ENCODE measurements around the gene CCDC69. TPM values are rescaled to one million over a fixed set of nuclear protein-coding genes. Genes with fewer than 3 reads are reported as not detected.

Gene CCDC69
- total RNA-seq, 1 donor from 2014 or later: 0.78 TPM

DNA sequence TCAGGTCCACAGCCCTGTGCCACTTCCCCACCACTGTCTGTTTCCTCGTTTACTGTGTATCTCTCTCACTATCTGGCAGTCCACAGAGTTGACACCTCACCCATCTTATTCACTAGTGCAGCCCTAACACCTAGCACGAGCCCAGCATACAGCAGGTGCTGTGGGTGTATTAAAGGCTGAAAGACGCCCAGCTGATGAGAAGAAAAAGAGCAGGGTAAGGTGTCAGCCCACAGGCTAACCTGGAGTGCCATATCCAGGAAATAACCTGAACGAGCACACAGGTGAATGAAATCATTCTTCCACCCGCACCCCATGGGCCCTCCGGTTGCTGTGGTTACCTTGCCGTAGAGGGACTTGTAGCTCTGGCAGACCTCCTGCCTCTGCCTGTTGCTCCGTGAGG, 84.9 kb downstream of the CCDC69 start:
- TF ChIP-seq, protein P1, sequence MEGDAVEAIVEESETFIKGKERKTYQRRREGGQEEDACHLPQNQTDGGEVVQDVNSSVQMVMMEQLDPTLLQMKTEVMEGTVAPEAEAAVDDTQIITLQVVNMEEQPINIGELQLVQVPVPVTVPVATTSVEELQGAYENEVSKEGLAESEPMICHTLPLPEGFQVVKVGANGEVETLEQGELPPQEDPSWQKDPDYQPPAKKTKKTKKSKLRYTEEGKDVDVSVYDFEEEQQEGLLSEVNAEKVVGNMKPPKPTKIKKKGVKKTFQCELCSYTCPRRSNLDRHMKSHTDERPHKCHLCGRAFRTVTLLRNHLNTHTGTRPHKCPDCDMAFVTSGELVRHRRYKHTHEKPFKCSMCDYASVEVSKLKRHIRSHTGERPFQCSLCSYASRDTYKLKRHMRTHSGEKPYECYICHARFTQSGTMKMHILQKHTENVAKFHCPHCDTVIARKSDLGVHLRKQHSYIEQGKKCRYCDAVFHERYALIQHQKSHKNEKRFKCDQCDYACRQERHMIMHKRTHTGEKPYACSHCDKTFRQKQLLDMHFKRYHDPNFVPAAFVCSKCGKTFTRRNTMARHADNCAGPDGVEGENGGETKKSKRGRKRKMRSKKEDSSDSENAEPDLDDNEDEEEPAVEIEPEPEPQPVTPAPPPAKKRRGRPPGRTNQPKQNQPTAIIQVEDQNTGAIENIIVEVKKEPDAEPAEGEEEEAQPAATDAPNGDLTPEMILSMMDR (IDR thresholded peaks at IDR 0.05): no peak
- no peak for DNase-seq (ENCODE audit: extremely low spot score, unreplicated experiment)
- H3K4me3 Mint-ChIP-seq (ENCODE audit: unreplicated experiment): no peak overlapping the region
- H3K27ac Mint-ChIP-seq (ENCODE audit: unreplicated experiment): no peak overlapping the region
- H3K4me1 Mint-ChIP-seq (ENCODE audit: unreplicated experiment): peaks cover 23% of the 10 kb centered on the region
- no peaks in the 10 kb centered on the region for H3K27me3 Mint-ChIP-seq (ENCODE audit: unreplicated experiment)
- peaks cover 45% of the 10 kb centered on the region for H3K36me3 Mint-ChIP-seq (ENCODE audit: unreplicated experiment)
- H3K9me3 Mint-ChIP-seq (ENCODE audit: unreplicated experiment): no peaks in the 10 kb centered on the region

DNA sequence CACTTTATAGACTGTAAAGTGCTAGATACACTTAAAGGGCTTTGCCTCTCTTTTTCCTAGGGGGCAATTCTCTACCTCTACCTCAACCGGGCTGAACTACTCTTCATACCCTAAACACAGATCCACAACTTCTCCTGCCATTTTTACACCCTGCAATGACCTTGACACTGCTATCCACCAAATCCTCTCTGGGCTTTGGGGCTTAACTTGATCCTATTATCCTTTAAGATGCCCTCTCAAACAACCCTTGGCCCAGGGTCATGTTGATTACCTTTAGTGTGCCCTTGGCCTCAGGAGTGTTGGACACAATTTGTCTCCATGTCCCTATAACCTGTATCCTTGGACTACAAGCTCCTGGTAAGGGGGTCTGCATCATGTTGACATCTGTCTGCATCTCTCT, 85.8 kb downstream of the CCDC69 start:
- peaks cover 49% of the 10 kb centered on the region for H3K36me3 Mint-ChIP-seq (ENCODE audit: unreplicated experiment)
- TF ChIP-seq, protein P1 (IDR thresholded peaks at IDR 0.05): no peak
- no peaks in the 10 kb centered on the region for H3K27me3 Mint-ChIP-seq (ENCODE audit: unreplicated experiment)
- no peak for DNase-seq (ENCODE audit: extremely low spot score, unreplicated experiment)
- H3K27ac Mint-ChIP-seq (ENCODE audit: unreplicated experiment): no peak overlapping the region
- H3K9me3 Mint-ChIP-seq (ENCODE audit: unreplicated experiment): no peaks in the 10 kb centered on the region
- H3K4me1 Mint-ChIP-seq (ENCODE audit: unreplicated experiment): peaks cover 21% of the 10 kb centered on the region
- H3K4me3 Mint-ChIP-seq (ENCODE audit: unreplicated experiment): no peak overlapping the region

GRCh38 chr5:151137067-151137825, 86.6 kb downstream of the CCDC69 start:
- TF ChIP-seq, protein P1 (IDR thresholded peaks at IDR 0.05): no peak
- no peak for DNase-seq (ENCODE audit: extremely low spot score, unreplicated experiment)
- Mint-ChIP-seq H3K27ac (ENCODE audit: unreplicated experiment) (no peak overlapping the region), H3K27me3 (ENCODE audit: unreplicated experiment) (no peaks in the 10 kb centered on the region), H3K4me1 (ENCODE audit: unreplicated experiment) (peaks cover 17% of the 10 kb centered on the region), H3K9me3 (ENCODE audit: unreplicated experiment) (no peaks in the 10 kb centered on the region), H3K36me3 (ENCODE audit: unreplicated experiment) (peaks cover 54% of the 10 kb centered on the region), H3K4me3 (ENCODE audit: unreplicated experiment) (no peak overlapping the region)

DNA sequence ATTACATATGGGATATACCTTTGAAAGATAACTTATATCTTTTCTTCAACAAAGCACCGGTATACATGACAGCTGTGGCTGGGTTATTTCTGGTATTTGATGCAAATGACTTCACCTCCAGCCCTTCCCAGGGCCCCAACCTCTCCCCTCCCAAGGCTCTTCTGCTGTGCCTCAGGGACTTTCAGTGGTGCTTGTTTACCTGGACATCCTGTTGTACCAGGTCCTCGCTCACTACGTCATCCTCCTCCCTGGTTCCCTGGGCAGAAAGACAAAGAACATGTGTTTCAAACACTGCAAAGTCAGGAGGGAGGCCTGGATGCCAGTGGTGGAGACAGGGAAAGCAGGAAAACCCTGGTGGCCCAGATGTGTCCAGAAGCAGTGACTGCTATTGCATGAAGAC, 89.7 kb downstream of the CCDC69 start:
- H3K27ac Mint-ChIP-seq (ENCODE audit: unreplicated experiment): no peak overlapping the region
- H3K27me3 Mint-ChIP-seq (ENCODE audit: unreplicated experiment): no peaks in the 10 kb centered on the region
- H3K9me3 Mint-ChIP-seq (ENCODE audit: unreplicated experiment): no peaks in the 10 kb centered on the region
- TF ChIP-seq, protein P1 (IDR thresholded peaks at IDR 0.05): no peak
- H3K4me3 Mint-ChIP-seq (ENCODE audit: unreplicated experiment): no peak overlapping the region
- no peaks in the 10 kb centered on the region for H3K4me1 Mint-ChIP-seq (ENCODE audit: unreplicated experiment)
- DNase-seq (ENCODE audit: extremely low spot score, unreplicated experiment): no peak
- H3K36me3 Mint-ChIP-seq (ENCODE audit: unreplicated experiment): peaks cover 71% of the 10 kb centered on the region

DNA sequence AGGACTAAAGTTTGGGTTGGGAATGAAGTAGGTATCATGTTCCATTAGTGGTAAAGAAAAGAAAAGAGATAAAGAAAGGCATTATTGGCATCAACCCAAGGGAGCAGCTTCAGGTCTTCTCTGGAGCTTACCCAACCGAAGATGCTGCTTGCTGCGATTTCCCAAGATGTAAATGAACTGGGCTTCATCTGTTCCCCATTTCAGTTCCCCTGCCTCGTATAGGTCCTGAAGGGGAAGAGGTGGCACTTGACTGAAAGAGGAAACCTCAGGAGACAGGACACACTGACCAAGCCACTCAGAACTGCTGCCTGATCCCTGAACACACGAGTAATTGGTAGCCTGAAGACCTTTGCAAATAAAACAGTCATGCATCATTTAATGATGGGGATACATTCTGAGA, 90.9 kb downstream of the CCDC69 start:
- TF ChIP-seq, protein P1 (IDR thresholded peaks at IDR 0.05): no peak
- Mint-ChIP-seq H3K4me1 (ENCODE audit: unreplicated experiment) (no peaks in the 10 kb centered on the region), H3K27me3 (ENCODE audit: unreplicated experiment) (no peaks in the 10 kb centered on the region), H3K27ac (ENCODE audit: unreplicated experiment) (no peak overlapping the region), H3K36me3 (ENCODE audit: unreplicated experiment) (peaks cover 71% of the 10 kb centered on the region), H3K9me3 (ENCODE audit: unreplicated experiment) (no peaks in the 10 kb centered on the region), H3K4me3 (ENCODE audit: unreplicated experiment) (no peak overlapping the region)
- DNase-seq (ENCODE audit: extremely low spot score, unreplicated experiment): no peak

Other genes with a start within 250 kb of the CCDC69 start
- gene GPX3, start 203.5 kb downstream of the CCDC69 start, total RNA-seq: 1.1 and 1.3 TPM in 2 replicates
- 73.5 and 85.5 TPM in 2 replicates for gene TNIP1, start 143.1 kb downstream of the CCDC69 start, total RNA-seq
- gene ANXA6, start 66.3 kb downstream of the CCDC69 start, total RNA-seq: 245 and 254 TPM in 2 replicates
- gene GM2A, start 29.1 kb upstream of the CCDC69 start, total RNA-seq: 28.2 and 30.2 TPM in 2 replicates
- not detected in 2 replicates for gene SLC36A3, start 79.7 kb upstream of the CCDC69 start, total RNA-seq
- gene SLC36A2, start 123.5 kb upstream of the CCDC69 start, total RNA-seq: not detected in 2 replicates
- gene SLC36A1, start 223.5 kb upstream of the CCDC69 start, total RNA-seq: 42.5 and 45.5 TPM in 2 replicates